HG03460 (cell line): Measurements from ENCODE around the gene FAIM.
A peak's percentile ranks its signal among the peaks of the same experiment; 100 is the strongest.
"Not testable (repeated sequence)": the region's sequence is repeated elsewhere in the genome, so short reads cannot be mapped to it uniquely, and the experiment has no call there.

Experiments
- ATAC-seq: cut with Tn5 transposase; IDR thresholded peaks from one replicate; pipeline ENCODE4 v1.9.1; 2021; ENCODE audit not compliant: unreplicated experiment

The FAIM gene

GRCh38 chr3:138608322-138609135 is at the start of gene FAIM:
Gene FAIM (plus strand): TSS chr3:138608771. CDS start chr3:138619727, 10,956 bp downstream.
- peak; percentile 67 for ATAC-seq

GRCh38 chr3:138559134-138559533 is 49.4 kb upstream of the FAIM start:
- ATAC-seq, result no peak

- ATAC-seq, result no peak
Measured at GRCh38 chr3:138560501-138560900, 48.1 kb upstream of the FAIM start.

GRCh38 chr3:138562902-138563301 is 45.7 kb upstream of the FAIM start:
- not testable (repeated sequence) for ATAC-seq

GRCh38 chr3:138566293-138566692 is 42.3 kb upstream of the FAIM start:
- not testable (repeated sequence) for ATAC-seq

- ATAC-seq, result no peak
Measured at GRCh38 chr3:138567403-138567802, 41.2 kb upstream of the FAIM start.

- no peak for ATAC-seq
Measured at GRCh38 chr3:138569090-138569489, 39.5 kb upstream of the FAIM start.

- ATAC-seq, result not testable (repeated sequence)
Measured at GRCh38 chr3:138569624-138570023, 38.9 kb upstream of the FAIM start.

GRCh38 chr3:138573138-138573537 is 35.4 kb upstream of the FAIM start:
- ATAC-seq, result no peak

GRCh38 chr3:138578141-138578540 is 30.4 kb upstream of the FAIM start:
- peak; percentile 76 for ATAC-seq

GRCh38 chr3:138578961-138579574 is 29.5 kb upstream of the FAIM start:
- no peak for ATAC-seq

- no peak for ATAC-seq
Measured at GRCh38 chr3:138587374-138587773, 21.2 kb upstream of the FAIM start.

- no peak for ATAC-seq
Measured at GRCh38 chr3:138588445-138588844, 20.1 kb upstream of the FAIM start.

- ATAC-seq, result no peak
Measured at GRCh38 chr3:138591392-138591791, 17.2 kb upstream of the FAIM start.

GRCh38 chr3:138593488-138594149 is 15.0 kb upstream of the FAIM start:
- ATAC-seq, result no peak

- ATAC-seq, result peak; percentile 84
Measured at GRCh38 chr3:138594150-138594934, 14.2 kb upstream of the FAIM start, which contains the start of gene CEP70. Gene CEP70 (minus strand): TSS chr3:138594260. CDS start chr3:138572927, 21,333 bp downstream.

- no peak for ATAC-seq
Measured at GRCh38 chr3:138594935-138595610, 13.5 kb upstream of the FAIM start.

GRCh38 chr3:138597186-138597976 is 11.2 kb upstream of the FAIM start:
- ATAC-seq, result not testable (repeated sequence)

- ATAC-seq, result no peak
Measured at GRCh38 chr3:138598534-138598933, 10.0 kb upstream of the FAIM start.
